Measurements from ENCODE around the gene PLCL1. TPM values are rescaled to one million over a fixed set of nuclear protein-coding genes. Genes with fewer than 3 reads are reported as not detected.

The PLCL1 gene
- total RNA-seq, 4 donors from 2014 or later, result 1.0 to 3.7 (median 2.6) TPM

DNA sequence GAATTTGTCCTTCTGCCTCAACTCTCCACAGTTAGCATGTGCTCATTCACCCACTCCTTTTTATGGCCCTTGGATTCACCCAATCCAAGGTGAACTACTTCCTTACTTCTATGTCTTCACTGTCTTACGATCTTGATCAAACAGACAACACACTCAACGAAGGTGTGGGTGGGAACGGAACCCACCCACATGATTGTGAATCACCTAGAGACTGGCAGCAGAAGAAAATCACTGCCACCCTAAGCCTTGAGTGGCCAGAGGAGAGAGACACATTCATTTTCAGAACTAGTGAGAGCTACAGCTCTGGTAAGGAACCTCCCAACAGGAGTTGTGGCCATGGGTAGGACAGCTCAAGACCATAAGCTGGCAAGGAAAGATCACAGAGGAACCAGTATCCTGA, 194.3 kb downstream of the PLCL1 start:
- DNase-seq (ENCODE audit: low spot score in 2 of 2), result no peak
- WGBS, 2 donors, result 86 to 94% methylated on average over 3 of the region's 3 CpGs
- no peak overlapping the region for H3K4me3 ChIP-seq (ENCODE audit: low read depth, poor library complexity, severe bottlenecking)
- TF ChIP-seq POLR2A (IDR thresholded peaks at IDR 0.05), result no peak
- TF ChIP-seq, protein P1, sequence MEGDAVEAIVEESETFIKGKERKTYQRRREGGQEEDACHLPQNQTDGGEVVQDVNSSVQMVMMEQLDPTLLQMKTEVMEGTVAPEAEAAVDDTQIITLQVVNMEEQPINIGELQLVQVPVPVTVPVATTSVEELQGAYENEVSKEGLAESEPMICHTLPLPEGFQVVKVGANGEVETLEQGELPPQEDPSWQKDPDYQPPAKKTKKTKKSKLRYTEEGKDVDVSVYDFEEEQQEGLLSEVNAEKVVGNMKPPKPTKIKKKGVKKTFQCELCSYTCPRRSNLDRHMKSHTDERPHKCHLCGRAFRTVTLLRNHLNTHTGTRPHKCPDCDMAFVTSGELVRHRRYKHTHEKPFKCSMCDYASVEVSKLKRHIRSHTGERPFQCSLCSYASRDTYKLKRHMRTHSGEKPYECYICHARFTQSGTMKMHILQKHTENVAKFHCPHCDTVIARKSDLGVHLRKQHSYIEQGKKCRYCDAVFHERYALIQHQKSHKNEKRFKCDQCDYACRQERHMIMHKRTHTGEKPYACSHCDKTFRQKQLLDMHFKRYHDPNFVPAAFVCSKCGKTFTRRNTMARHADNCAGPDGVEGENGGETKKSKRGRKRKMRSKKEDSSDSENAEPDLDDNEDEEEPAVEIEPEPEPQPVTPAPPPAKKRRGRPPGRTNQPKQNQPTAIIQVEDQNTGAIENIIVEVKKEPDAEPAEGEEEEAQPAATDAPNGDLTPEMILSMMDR (IDR thresholded peaks at IDR 0.05), result no peak
- intact Hi-C loops (cut with DNase I; ENCODE audit: low total_unique reads), result no loop called here

DNA sequence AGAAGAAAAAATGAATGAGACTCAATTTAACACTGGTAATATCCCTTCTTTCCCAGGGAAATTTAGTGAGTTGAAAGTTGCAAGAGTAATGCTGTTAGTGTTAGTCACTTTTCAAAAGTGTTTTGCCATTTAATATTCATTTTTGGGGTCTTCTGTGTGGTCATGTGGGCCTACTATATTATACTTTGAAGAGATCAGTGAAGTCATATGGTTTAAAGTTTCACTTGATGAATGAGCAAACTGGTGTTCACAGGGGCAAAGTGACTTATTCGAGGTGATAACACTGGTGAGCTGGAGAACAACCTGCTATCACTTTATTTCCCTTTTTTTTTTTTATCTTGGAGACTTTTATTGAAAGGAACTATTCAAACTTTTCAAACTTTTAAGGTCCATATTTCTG, 196.0 kb downstream of the PLCL1 start:
- WGBS, 2 donors, result 93 to 95% methylated on average over 1 of the region's 1 CpG
- TF ChIP-seq, protein P1 (IDR thresholded peaks at IDR 0.05), result no peak
- no peak for TF ChIP-seq POLR2A (IDR thresholded peaks at IDR 0.05)
- DNase-seq (ENCODE audit: low spot score in 2 of 2), result no peak
- intact Hi-C loops (cut with DNase I; ENCODE audit: low total_unique reads), result no loop called here
- no peak overlapping the region for H3K4me3 ChIP-seq (ENCODE audit: low read depth, poor library complexity, severe bottlenecking)

DNA sequence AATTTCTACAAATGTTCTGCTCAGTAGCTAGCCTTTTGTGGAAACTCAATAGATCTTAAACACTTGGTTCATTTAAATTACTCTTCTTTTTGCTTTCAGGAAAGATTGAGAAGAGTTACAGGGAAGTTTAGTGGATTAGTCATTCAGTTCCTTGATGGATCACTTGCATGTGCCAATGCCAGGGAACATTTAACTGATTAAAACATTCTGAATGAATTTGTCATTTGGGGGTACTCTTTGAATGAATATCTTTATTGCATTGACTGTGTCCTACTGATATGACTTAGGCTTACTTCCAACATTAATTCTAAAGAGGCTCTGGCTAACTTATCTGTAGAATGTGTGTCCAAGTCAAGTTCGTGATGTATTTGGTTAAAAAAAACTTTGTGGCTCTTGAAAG, 199.8 kb downstream of the PLCL1 start:
- intact Hi-C loops (cut with DNase I; ENCODE audit: low total_unique reads), result no loop called here
- WGBS, 2 donors, result 61 to 64% methylated on average over 1 of the region's 1 CpG
- DNase-seq (ENCODE audit: low spot score in 2 of 2), result no peak
- H3K4me3 ChIP-seq (ENCODE audit: low read depth, poor library complexity, severe bottlenecking), result no peak overlapping the region
- TF ChIP-seq, protein P1 (IDR thresholded peaks at IDR 0.05), result no peak
- TF ChIP-seq POLR2A (IDR thresholded peaks at IDR 0.05), result no peak

DNA sequence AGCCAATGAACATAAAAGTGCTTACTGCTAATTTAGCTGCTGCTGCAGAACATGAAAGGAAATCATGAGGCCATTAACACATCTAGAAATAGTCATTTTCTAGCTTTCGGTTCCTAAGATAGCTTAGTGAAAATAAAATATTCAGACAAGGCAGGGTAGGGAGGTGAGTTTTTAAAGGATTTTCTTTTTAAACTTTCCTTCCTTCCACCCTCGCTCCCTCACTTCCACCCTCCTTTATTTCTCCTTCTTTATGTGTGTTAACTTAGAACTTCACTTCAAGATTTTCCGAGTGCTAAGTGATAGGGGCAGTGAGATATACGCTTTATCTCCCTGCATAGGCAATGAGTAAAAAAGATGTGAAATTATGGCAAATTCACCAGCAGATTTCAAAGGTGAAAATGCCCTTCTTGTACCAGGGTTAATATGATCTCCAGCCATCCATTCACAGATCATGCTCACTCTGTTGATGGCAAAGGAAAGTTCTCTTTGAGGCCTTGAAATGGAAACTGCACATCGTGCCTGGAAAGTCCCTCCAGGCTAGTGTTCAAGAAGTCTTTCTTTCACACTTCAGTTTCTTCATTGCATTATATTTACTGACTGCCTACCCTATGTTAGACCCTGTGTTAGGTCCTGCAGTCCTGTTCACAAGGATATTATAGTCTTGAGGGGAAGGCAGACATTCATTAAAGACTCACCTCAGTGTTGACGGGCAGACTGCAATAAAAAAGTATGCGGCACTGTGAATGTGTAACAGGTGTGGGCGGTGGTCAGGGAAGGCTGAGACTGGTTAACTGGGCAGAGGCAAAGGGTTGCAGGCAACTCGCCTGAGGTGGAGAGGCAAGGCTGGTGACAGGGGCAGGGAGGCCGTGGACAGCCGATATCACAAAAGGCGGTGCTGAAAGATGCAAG, 200.8 kb downstream of the PLCL1 start:
- intact Hi-C loops (cut with DNase I; ENCODE audit: low total_unique reads), result no loop called here
- no peak for DNase-seq (ENCODE audit: low spot score in 2 of 2)
- TF ChIP-seq POLR2A (IDR thresholded peaks at IDR 0.05), result no peak
- TF ChIP-seq, protein P1 (IDR thresholded peaks at IDR 0.05), result no peak
- no peak overlapping the region for H3K4me3 ChIP-seq (ENCODE audit: low read depth, poor library complexity, severe bottlenecking)
- 81 to 82% methylated on average over 12 of the region's 12 CpGs for WGBS, 2 donors

DNA sequence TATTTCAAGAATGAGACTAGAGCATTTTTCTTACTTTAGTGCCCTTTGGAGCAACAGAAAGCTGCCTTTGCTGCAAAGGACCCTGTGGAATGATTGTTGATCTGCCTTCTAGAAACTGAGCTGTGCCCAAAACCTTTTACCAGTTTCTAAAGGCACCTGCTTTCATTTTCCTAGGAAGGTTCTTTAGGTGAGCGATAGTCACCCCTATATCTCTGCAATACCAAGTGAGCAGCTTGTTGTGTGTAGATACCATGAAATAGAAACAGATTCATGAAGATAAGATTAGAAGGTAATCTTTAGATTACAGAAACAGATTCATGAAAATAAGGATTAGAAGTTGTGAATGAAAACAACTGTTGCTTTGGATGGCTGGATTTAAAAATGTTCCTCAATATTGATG, 202.3 kb downstream of the PLCL1 start:
- TF ChIP-seq, protein P1 (IDR thresholded peaks at IDR 0.05), result no peak
- TF ChIP-seq POLR2A (IDR thresholded peaks at IDR 0.05), result no peak
- WGBS, 2 donors, result 93 to 95% methylated on average over 1 of the region's 1 CpG
- DNase-seq (ENCODE audit: low spot score in 2 of 2), result no peak
- intact Hi-C loops (cut with DNase I; ENCODE audit: low total_unique reads), result no loop called here
- no peak overlapping the region for H3K4me3 ChIP-seq (ENCODE audit: low read depth, poor library complexity, severe bottlenecking)

Data from lower leg skin (tissue), 4 donors.